ENCODE measurements around the gene KCNIP2. TPM values are rescaled to one million over a fixed set of nuclear protein-coding genes. Genes with fewer than 3 reads are reported as not detected.

Gene KCNIP2
- total and polyA plus RNA-seq, 2 of the 13 experiments (the other 11 are each of a cell fraction or from before 2014, with no cell fraction given), result 0.42 to 0.70 TPM

GRCh38 chr10:101875068-101875688 lies 31.6 kb upstream of the KCNIP2 start:
- FAIRE-seq, result no peak
- ATAC-seq, result no peak

More at GRCh38 chr10:101875068-101875688, 31.6 kb upstream of the KCNIP2 start:
- no peaks in the 10 kb centered on the region for H3K79me2 ChIP-seq (ENCODE audit: insufficient read depth, low read length)
- H4K20me1 ChIP-seq (ENCODE audit: insufficient read depth, low read length), result no peaks in the 10 kb centered on the region
- no peak overlapping the region for H3K27ac ChIP-seq (ENCODE audit: extremely low read length, insufficient read depth, low read length)
- no peaks in the 10 kb centered on the region for H3K27me3 ChIP-seq (ENCODE audit: control insufficient read depth in 1 of 2, insufficient read depth in 2 of 2, low read length in 2 of 2)
- in situ Hi-C loops (cut with HindIII; ENCODE audit: extremely low pct_ligation_motif_present, low pct_unique_long_range_greater_than_20kb) (no loop called here), intact Hi-C loops (cut with micrococcal nuclease; ENCODE audit: unreplicated experiment) (no loop called here)
- ChIA-PET POLR2A (no interaction called here), CTCF (ENCODE audit: low intra/inter-chr PET ratio, low total read pairs) (no interaction called here)
- H3K36me3 ChIP-seq (replicated peaks in 1 of 2; ENCODE audit: control insufficient read depth in 1 of 2, insufficient read depth in 2 of 2, low read length in 2 of 2), result peaks cover 0 to 1% of the 10 kb centered on the region in 2 experiments; a peak in 2 of 5 replicates
- no peak overlapping the region for H3K4me2 ChIP-seq (ENCODE audit: low read depth, low read length)
- TF ChIP-seq ZBTB43 (CRISPR knock-in tag; conservative IDR thresholded peaks at IDR 0.05), result no peak
- TF ChIP-seq ZNF724P (CRISPR knock-in tag; IDR thresholded peaks at IDR 0.05; ENCODE audit: borderline replicate concordance), result no peak
- TF ChIP-seq ZNF232 (CRISPR knock-in tag; IDR thresholded peaks at IDR 0.05; ENCODE audit: borderline replicate concordance), result no peak
- no peak for TF ChIP-seq ZNF205 (CRISPR knock-in tag; IDR thresholded peaks at IDR 0.05)
- no peak for TF ChIP-seq E2F1 (CRISPR knock-in tag; IDR thresholded peaks at IDR 0.05)
- no peak for TF ChIP-seq ZNF263 (CRISPR knock-in tag; IDR thresholded peaks at IDR 0.05)
- no peak for TF ChIP-seq GATA4 (IDR thresholded peaks at IDR 0.05; ENCODE audit: borderline replicate concordance, low read depth)
- no peak for TF ChIP-seq ZNF543 (CRISPR knock-in tag; IDR thresholded peaks at IDR 0.05)
- no peak for TF ChIP-seq EZH2 (conservative IDR thresholded peaks at IDR 0.05; ENCODE audit: low read depth, low read length)
- TF ChIP-seq ZC3H13 (CRISPR knock-in tag; IDR thresholded peaks at IDR 0.05), result no peak
- TF ChIP-seq ZNF276 (CRISPR knock-in tag; IDR thresholded peaks at IDR 0.05; ENCODE audit: low read depth), result no peak
- TF ChIP-seq ZNF160 (CRISPR knock-in tag; IDR thresholded peaks at IDR 0.05), result no peak
- no peak for TF ChIP-seq KLF12 (CRISPR knock-in tag; IDR thresholded peaks at IDR 0.05; ENCODE audit: borderline replicate concordance)
- no peak for TF ChIP-seq TSC22D2 (CRISPR knock-in tag; IDR thresholded peaks at IDR 0.05; ENCODE audit: borderline replicate concordance)
- TF ChIP-seq PBX3 (CRISPR knock-in tag; IDR thresholded peaks at IDR 0.05; ENCODE audit: borderline replicate concordance), result no peak
- no peak for TF ChIP-seq BATF2 (CRISPR knock-in tag; IDR thresholded peaks at IDR 0.05)
- TF ChIP-seq ZMYM2 (CRISPR knock-in tag; IDR thresholded peaks at IDR 0.05), result no peak
- 97% methylated on average over 3 of the region's 3 CpGs for WGBS (ENCODE audit: low lambda C conversion rate)
- H2AFZ ChIP-seq (ENCODE audit: low read length), result no peak overlapping the region
- no peak overlapping the region for H3K4me3 ChIP-seq (replicated peaks in 1 of 3; ENCODE audit: insufficient read depth in 1 of 3, low read depth in 2 of 3, low read length in 3 of 3)
- no peak overlapping the region for H3K9ac ChIP-seq (ENCODE audit: insufficient read depth, low read depth, low read length)
- no peak for DNase-seq (ENCODE audit: low spot score)
- H3K9me3 ChIP-seq (ENCODE audit: low read length), result no peaks in the 10 kb centered on the region
- BruUV-seq (replicated peaks), result no TSS peak
- H3K4me1 ChIP-seq (ENCODE audit: insufficient read depth, low read length), result no peaks in the 10 kb centered on the region
